Measurements from ENCODE around the gene REEP3.
A peak's percentile ranks its signal among the peaks of the same experiment; 100 is the strongest.

The REEP3 gene

GRCh38 chr10:63593576-63593975 is 72.4 kb downstream of the REEP3 start:
- DNase-seq: no peak

DNA sequence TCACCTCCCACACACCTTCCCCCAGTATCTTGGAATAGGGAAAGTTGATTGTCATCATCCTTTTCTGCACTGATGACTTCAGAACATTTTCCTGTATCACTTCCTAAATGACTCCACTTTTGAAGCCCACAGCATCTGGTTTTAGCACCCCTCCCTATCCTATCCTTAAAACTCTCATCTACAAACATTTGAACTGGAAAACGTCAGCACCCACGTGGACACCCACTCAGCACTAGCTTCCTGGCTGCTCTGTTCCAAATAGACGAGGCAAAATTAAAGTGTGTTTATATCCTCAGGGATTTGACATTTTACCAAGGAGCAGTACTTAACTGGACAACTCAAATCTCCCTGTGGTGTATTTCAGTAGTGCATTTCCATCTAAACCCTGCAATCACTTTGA is 73.9 kb downstream of the REEP3 start:
- DNase-seq: no peak

- DNase-seq: no peak
Observed at GRCh38 chr10:63596924-63597323, 75.7 kb downstream of the REEP3 start.

- DNase-seq: no peak
Observed at GRCh38 chr10:63600540-63600939, 79.3 kb downstream of the REEP3 start.

DNA sequence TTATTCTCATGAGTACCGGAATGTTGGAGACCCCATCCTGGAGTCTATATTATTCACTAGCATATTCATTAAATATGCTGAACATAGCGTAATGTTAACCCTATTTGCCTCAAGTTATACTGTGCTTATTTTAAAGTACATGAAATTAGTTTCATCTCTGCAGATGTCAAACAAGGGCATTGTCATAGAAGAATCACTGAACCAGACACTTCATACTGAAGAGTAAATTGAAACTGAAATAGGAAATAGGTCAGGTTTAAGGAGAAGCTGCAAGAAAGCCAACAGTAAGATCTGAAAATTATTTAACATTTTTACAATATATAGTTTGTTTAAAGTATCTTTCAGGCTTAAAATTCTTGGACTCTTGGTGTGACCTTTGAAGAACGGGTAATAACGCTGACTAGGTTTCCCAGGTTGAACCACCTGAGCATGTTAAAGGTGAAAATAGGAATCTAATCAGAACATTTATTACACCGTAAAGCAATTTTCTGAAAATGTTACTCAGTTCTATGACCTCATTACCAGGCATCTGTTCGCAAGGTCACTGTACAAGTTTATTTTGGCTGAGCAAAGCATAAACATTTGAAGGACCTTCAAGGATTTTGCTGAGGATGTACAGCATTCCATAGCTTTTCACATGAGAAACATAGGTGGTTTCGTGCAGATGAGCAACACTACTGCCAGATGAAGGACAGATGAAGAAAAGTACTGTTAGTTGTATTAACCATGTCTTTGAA is 82.7 kb downstream of the REEP3 start:
- no peak for DNase-seq

GRCh38 chr10:63605197-63605967 is 84.2 kb downstream of the REEP3 start:
- DNase-seq: no peak

DNA sequence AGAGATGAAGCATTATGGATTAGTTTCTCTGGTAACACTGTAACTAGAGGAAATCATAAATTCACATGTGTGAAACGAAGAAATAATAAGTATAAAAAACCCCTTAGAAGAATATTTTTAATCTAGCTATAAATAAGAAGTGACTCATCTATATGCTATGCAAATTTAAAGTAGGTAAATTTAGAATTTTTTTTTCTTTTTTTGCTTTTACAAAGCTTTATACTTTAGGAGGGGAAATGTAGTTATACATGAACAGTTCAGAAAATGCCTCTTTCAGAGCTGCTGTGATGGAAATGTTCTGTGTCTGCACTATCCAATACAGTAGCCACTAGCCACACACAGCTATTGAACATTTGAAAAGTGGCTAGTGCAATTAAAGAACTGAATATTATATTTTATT is 87.3 kb downstream of the REEP3 start:
- no peak for DNase-seq

DNA sequence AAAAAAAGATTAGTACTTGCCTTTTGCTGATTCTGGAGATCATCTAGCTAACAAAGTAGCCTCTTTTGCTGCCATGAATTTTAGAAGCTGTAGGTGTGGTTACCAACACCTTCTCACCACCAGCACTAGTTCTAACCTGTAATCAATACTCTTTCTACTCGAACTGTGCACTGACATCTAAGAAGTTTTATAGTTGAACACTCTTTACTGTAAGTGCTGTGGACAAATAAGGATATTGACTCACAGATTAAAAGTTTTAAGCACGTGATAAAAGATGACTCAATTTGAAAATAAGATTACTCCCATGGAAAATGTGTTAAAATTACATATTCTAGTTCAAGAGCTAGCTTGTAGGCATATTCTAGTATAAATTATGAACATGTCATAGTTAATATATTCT is 89.9 kb downstream of the REEP3 start:
- DNase-seq: no peak

DNA sequence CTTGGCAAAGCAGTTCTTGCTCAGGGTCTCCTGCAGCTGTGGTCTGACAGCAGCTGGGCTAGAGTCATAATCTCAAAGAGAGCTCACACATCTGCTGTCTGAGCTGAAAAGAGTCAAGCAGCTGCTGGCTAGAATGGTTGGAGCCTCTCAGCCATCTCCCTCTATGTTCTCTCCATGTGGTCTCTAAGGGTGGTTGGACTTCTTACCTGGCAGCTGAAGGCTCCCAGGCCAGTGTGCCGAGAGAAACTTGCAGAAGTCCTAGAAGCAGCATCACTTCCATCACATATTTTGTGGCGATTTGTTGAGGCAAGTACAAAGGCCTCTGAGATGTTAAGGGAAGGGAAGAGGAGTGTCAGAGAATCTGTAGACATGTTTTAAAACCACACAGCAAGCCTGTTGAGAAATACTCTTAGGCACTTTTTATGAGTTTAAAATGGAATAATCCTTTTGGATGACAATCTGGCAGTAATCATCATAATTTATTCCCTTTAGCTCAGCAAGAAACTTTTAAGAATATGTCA is 93.2 kb downstream of the REEP3 start:
- DNase-seq: no peak

- DNase-seq: no peak
Observed at GRCh38 chr10:63618552-63618951, 97.4 kb downstream of the REEP3 start.

- DNase-seq: no peak
Observed at GRCh38 chr10:63619426-63619825, 98.2 kb downstream of the REEP3 start.

DNA sequence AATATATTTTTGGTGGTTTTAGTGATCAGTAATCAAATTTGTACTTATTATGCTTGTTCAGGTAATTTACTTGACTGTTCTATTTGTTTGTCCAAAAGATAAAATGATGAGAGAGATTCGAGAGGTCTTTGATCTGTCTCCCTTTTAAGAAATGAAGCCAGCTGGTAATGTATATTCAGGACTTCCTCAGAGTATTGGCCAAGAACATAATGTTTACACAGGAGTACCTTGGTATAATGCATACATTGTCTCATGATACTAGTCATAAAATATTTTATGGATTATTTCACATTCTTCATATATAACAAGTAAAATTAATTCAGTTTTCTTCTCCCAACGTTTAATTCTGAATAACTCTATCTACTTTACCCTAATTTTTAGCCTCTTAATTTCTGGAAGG is 100.9 kb downstream of the REEP3 start:
- no peak for DNase-seq

- DNase-seq: no peak
Observed at GRCh38 chr10:63624701-63625100, 103.5 kb downstream of the REEP3 start.

GRCh38 chr10:63627396-63627795 is 106.2 kb downstream of the REEP3 start:
- no peak for DNase-seq

DNA sequence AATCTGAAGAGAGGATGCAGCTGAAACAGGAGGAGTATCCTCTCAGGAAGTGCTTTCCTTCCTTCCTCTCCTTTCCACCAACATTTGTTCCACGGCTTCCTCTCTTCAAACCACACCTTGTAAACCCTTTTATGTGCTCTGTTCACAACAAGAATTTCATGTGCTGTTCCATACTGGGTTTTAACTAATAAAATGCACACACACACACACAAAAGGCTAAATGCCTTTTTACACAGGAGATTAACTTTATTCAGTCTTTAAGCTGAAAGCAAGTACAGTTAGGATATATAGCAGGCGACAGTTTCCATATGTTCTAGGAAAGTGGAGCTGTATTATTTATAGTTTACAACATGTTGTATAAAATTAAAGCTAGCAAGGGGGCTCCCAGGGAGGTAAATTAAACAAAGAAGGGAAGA is 106.7 kb downstream of the REEP3 start:
- no peak for DNase-seq

GRCh38 chr10:63628526-63629362 is 107.5 kb downstream of the REEP3 start:
- no peak for DNase-seq

DNA sequence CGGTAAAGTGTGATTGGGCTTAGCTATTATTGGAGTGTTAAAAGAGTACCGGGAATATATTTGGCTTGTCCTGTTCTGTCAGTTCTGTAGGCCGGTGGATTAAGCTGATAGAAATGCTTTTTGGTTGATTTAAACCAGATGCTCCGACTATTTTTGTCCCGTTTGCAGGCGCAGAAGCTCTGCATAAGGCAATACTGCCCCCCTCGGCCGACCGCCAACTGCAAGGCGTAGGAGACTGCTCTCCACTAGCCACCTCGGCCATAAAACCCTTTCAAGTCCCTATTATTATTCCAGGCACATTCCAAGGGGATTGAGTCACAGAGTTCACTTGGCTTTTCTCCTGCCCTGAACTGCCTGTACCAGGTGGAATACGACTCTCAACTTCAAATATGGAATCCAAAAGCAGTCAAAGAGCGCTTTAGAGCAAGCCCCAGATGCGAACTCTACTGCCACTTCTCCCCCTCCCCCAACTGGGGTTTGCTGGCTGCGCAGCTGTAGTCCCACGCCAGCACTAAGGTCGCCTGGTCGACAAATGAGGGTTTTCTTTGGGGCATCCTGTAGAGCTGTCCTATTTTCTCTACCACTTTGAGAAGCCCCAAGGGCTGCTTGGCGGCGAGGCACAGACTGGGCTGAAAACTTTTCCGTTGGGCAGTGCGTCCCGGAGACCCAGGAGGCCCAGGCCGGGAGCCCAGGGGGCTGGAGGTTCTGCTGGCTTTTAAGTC is 108.3 kb downstream of the REEP3 start:
- DNase-seq: peak; percentile 68

DNA sequence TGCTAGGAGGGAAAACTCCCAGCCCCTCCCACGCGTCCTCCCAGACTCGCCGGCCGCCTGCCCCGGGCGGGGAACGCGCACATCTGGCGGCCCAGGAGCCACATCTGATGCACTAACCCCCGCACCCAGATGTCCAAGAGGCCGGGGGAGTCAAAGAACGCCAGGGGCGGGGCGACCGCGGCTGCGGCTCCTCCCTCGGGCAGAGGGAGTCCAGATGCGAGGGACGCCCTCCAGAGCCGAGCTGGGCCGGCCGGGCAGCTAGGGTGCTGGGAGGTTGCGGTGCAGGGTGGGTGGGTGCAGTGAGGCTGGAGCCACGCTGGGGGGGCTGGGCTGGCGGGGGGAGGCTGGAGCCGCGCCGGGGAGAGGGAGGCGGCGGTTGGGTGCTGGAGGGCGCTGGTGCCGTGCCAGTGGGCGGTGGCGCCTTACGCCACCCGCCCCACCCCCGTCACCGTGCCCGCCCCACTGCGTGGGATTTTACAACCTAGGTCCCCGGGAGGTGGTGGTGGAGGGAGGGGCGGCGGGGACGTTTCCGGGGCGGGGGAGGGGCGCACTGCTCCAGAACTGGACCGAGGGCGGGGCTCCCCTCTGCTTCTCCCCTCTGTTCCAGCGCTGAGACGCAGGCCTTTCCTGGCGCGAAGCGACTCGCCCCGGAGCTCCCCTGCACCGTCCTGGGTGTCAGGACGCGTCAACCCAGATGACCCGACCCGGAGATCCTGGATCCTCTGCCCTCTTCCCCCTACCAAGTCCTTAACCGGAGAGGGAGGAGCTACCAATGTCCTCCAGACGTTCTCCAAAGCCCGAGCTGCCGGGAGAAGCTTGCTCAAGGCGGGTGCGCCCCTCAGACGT is 109.1 kb downstream of the REEP3 start:
- peak; percentile 80 for DNase-seq

GRCh38 chr10:63630931-63631680 is 109.9 kb downstream of the REEP3 start:
- DNase-seq: no peak

GRCh38 chr10:63631991-63632390 is 110.8 kb downstream of the REEP3 start:
- no peak for DNase-seq

Data from activated T-cell treated with anti-CD3 and anti-CD28 coated beads for 4 hours (primary cell).